Ovary (tissue), 9 donors: ENCODE measurements around the gene GRIK3. TPM values are rescaled to one million over a fixed set of nuclear protein-coding genes. Genes with fewer than 3 reads are reported as not detected.

Source experiments
- DNase-seq, 5 donors: peaks; one replicate each; pipeline ENCODE4 v3.0.0-alpha.2; 2019 to 2020
- H3K27ac ChIP-seq, 2 donors: fragments of 200-600 bp; one replicate each; pipeline versions ENCODE4 v1.5.1 to v1.8.0; 2019 to 2022
- H3K27me3 ChIP-seq: fragments of 200-600 bp; one replicate; pipeline ENCODE4 v1.8.0; 2022
- H3K36me3 ChIP-seq: fragments of 200-600 bp; sonication (generic); one replicate; pipeline ENCODE4 v1.5.1; 2019
- H3K4me1 ChIP-seq: one replicate; pipeline ENCODE4 v1.8.1; 2013; ENCODE audit warnings: mild to moderate bottlenecking, moderate library complexity; ENCODE audit not compliant: insufficient read depth
- H3K4me3 ChIP-seq: fragments of 200-600 bp; sonication (generic); one replicate; pipeline ENCODE4 v1.5.1; 2017
- H3K9me3 ChIP-seq, 2 donors: fragments of 200-600 bp in 1 of 2; sonication (generic) in 1 of 2; one replicate each; pipeline versions ENCODE4 v1.5.1 to v1.8.1; 2013 to 2019; ENCODE audit warnings: mild to moderate bottlenecking in 1 of 2, moderate library complexity in 1 of 2
- CTCF ChIP-seq, 3 donors: fragments of 450-650 bp in 2 of 3; fragments of 200-600 bp in 1 of 3; IDR thresholded peaks; one replicate each; pipeline versions ENCODE4 v1.5.1 to v1.8.0; 2016 to 2022; ENCODE audit warnings: antibody characterized with exemption in 3 of 3, mild to moderate bottlenecking in 1 of 3
- EP300 ChIP-seq: sonication (generic); formaldehyde crosslinking; IDR thresholded peaks from one replicate; pipeline ENCODE4 v1.6.1; 2017; ENCODE audit warnings: antibody characterized with exemption
- POLR2A ChIP-seq: fragments of 450-650 bp; IDR thresholded peaks from one replicate; pipeline ENCODE4 v1.6.1; 2017; ENCODE audit warnings: antibody characterized with exemption, mild to moderate bottlenecking, moderate library complexity
- whole genome bisulfite sequencing, 3 donors: extraction: QIAGEN DNeasy Blood & Tissue Kit in 1 of 3; methylation state at CpG; one replicate each; pipeline versions ENCODE4 v1.1.5 to v1.1.7; 2013 to 2017; 5-methylcytosine and 5-hydroxymethylcytosine counted together
- intact Hi-C, 4 donors: fragments of 100-400 bp; cut with DNase I; formaldehyde crosslinking; loops; one replicate each; pipeline versions ENCODE4 v1.11.0 to v1.15.1; 2022 to 2023
- polyA plus RNA-seq, 2 donors: library from polyadenylated mRNA; stranded (reverse); fragments of 200-250 nt in 1 of 2; fragments of 350-450 nt in 1 of 2; fragmentation: Illumina TruSeq in 1 of 2; extraction: RNeasy Lipid Tissue Mini Kit (QIAGEN cat#74804) in 1 of 2; gene quantifications; one replicate each; pipeline ENCODE4 v1.2.3, GENCODE V29; 2013 to 2014
- total RNA-seq, 7 donors: library from RNA; depleted of rRNA in 2 of 7; stranded (reverse); fragments of >200 nt in 2 of 7; fragmentation: NEBNext Ultra II Directional in 3 of 7; extraction: Animal tissue kit (Norgen Biotek cat#: 25700) in 3 of 7; gene quantifications; one replicate each; pipeline versions ENCODE4 v1.1.0 to v1.2.4, GENCODE V29; 2016 to 2023
- donor health status: DM: no; HTN: no; CAD: no; lungs with moderate emphysema.
- donor health status: DM: no; HTN: no; CAD: no.
- donor health status: Bipolar disorder and iron deficiency.
- donor health status: DM: yes; HTN: yes; CAD: no.
- donor health status: DM: no; HTN: no; CAD: no.
- donor health status: DM: yes; HTN: yes; CAD: no.

Gene GRIK3
- total and polyA plus RNA-seq, 9 donors: 0.11 to 0.97 (median 0.32) TPM; not detected in 2

GRCh38 chr1:36834586-36834985 lies 199.7 kb downstream of the GRIK3 start:
- Histone ChIP-seq H3K36me3 (no peaks in the 10 kb centered on the region), H3K4me3 (no peak overlapping the region), H3K27me3 (no peaks in the 10 kb centered on the region), H3K9me3 (no peaks in the 10 kb centered on the region), H3K27ac (no peak overlapping the region), H3K4me1 (no peaks in the 10 kb centered on the region)
- TF ChIP-seq POLR2A: no peak
- no peak for TF ChIP-seq CTCF (IDR thresholded peaks at IDR 0.05)
- no peak for TF ChIP-seq EP300
- 78 to 85% (median 84%) methylated on average over 5 of the region's 5 CpGs for WGBS, 3 donors
- intact Hi-C loops: no loop called here
- DNase-seq: no peak

GRCh38 chr1:36831186-36831810 lies 203.0 kb downstream of the GRIK3 start:
- TF ChIP-seq CTCF (IDR thresholded peaks at IDR 0.05) (no peak), POLR2A (no peak), EP300 (no peak)
- H3K27ac ChIP-seq: no peak overlapping the region
- 68 to 72% (median 70%) methylated on average over 9 of the region's 9 CpGs for WGBS, 3 donors
- no peaks in the 10 kb centered on the region for H3K36me3 ChIP-seq
- no peaks in the 10 kb centered on the region for H3K9me3 ChIP-seq
- H3K27me3 ChIP-seq: no peaks in the 10 kb centered on the region
- intact Hi-C loops: no loop called here
- no peaks in the 10 kb centered on the region for H3K4me1 ChIP-seq
- no peak for DNase-seq
- no peak overlapping the region for H3K4me3 ChIP-seq

- Histone ChIP-seq H3K27me3 (no peaks in the 10 kb centered on the region), H3K4me1 (no peaks in the 10 kb centered on the region), H3K27ac (no peak overlapping the region), H3K36me3 (no peaks in the 10 kb centered on the region), H3K4me3 (no peak overlapping the region), H3K9me3 (no peaks in the 10 kb centered on the region)
- WGBS, 3 donors: 79 to 83% (median 82%) methylated on average over 4 of the region's 4 CpGs
- intact Hi-C loops: no loop called here
- DNase-seq: no peak
- TF ChIP-seq EP300 (no peak), CTCF (IDR thresholded peaks at IDR 0.05) (no peak), POLR2A (no peak)
These were observed 204.4 kb downstream of the GRIK3 start for GRCh38 chr1:36829961-36830360.

- WGBS, 3 donors: 76 to 83% (median 78%) methylated on average over 6 of the region's 6 CpGs
- H3K27me3 ChIP-seq: no peaks in the 10 kb centered on the region
- no peaks in the 10 kb centered on the region for H3K9me3 ChIP-seq
- no peak for TF ChIP-seq EP300
- no peak for TF ChIP-seq POLR2A
- TF ChIP-seq CTCF (IDR thresholded peaks at IDR 0.05): no peak
- DNase-seq: no peak
- H3K4me1 ChIP-seq: no peaks in the 10 kb centered on the region
- no peak overlapping the region for H3K27ac ChIP-seq
- H3K4me3 ChIP-seq: no peak overlapping the region
- H3K36me3 ChIP-seq: no peaks in the 10 kb centered on the region
- intact Hi-C loops: no loop called here
These were observed 205.2 kb downstream of the GRIK3 start for GRCh38 chr1:36829066-36829465.
